ENCODE measurements around the gene SMIM9. TPM values are rescaled to one million over a fixed set of nuclear protein-coding genes. Genes with fewer than 3 reads are reported as not detected.

Gene SMIM9
- total RNA-seq, 4 donors from 2014 or later, result not detected

- peaks cover 0 to 16% (median 0%) of the 10 kb centered on the region in 4 donors for H3K4me1 ChIP-seq
- H3K9me3 ChIP-seq, result no peaks in the 10 kb centered on the region
- peak overlapping the region in 1 of 4 donors; percentile 5 for H3K27ac ChIP-seq
- no peak for DNase-seq
- H3K36me3 ChIP-seq, result no peaks in the 10 kb centered on the region
- no peak overlapping the region for H3K4me3 ChIP-seq
- H3K27me3 ChIP-seq, result no peaks in the 10 kb centered on the region
- TF ChIP-seq POLR2A (IDR thresholded peaks at IDR 0.05) (no peak), CTCF (IDR thresholded peaks at IDR 0.05) (no peak)
Measured at GRCh38 chrX:154802947-154803346, 31.5 kb downstream of the SMIM9 start.

- TF ChIP-seq POLR2A (IDR thresholded peaks at IDR 0.05) (peak in 1 of 2 donors; percentile 14), CTCF (IDR thresholded peaks at IDR 0.05) (peak in 1 of 6 experiments; percentile 12)
- H3K36me3 ChIP-seq, result no peaks in the 10 kb centered on the region
- H3K4me1 ChIP-seq, result peaks cover 0 to 16% (median 0%) of the 10 kb centered on the region in 4 donors
- no peaks in the 10 kb centered on the region for H3K27me3 ChIP-seq
- DNase-seq, result no peak
- peak overlapping the region in 3 of 4 donors; percentile 40 to 72 (median 66) for H3K27ac ChIP-seq
- no peak overlapping the region for H3K4me3 ChIP-seq
- H3K9me3 ChIP-seq, result no peaks in the 10 kb centered on the region
Measured at GRCh38 chrX:154800478-154801210, 33.8 kb downstream of the SMIM9 start.

DNA sequence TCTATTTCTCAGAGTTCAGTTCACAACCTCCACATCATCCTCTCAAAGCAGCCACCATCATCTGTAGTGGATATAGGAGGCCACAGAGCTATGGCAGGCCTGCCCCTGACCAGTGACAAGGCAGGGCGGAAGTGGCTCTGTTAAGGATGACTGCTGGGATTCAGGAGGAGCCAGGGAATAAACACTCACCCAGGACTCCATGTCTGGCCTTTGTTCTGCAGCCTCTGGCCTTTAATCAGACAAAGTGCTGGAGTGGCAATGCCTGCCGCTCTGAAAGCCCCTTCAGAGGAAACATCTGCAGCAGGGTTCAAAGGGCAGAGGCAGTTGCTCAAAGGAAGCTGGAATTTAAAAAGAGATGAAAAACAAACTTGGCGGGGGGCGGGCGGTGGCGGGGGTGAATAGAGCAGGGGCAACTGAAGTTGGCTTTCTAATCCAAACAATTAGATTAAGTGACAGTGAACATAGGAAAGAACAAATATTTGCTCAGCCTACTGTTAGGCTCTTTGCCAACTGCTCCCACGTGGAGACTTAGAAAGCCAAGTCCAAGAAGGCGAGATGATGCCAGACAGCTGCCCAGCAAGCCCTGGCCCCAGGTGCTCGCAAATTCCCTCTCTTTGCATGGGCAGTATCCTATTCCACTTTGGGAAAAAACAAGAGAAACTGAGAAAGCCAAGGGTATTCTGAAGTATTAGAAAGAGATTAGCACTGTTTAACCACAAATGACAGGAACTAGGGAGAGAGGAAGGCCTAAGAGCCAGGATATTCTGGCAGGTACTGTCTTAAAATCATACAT lies 34.7 kb downstream of the SMIM9 start:
- Histone ChIP-seq H3K9me3 (no peaks in the 10 kb centered on the region), H3K36me3 (no peaks in the 10 kb centered on the region), H3K4me1 (peaks cover 0 to 16% (median 0%) of the 10 kb centered on the region in 4 donors), H3K27me3 (no peaks in the 10 kb centered on the region), H3K27ac (peak overlapping the region in 3 of 4 donors; percentile 40 to 72 (median 66)), H3K4me3 (no peak overlapping the region)
- DNase-seq, result peak in 1 of 3 donors; percentile 51
- TF ChIP-seq POLR2A (IDR thresholded peaks at IDR 0.05), result peak in 1 of 2 donors; percentile 15
- no peak for TF ChIP-seq CTCF (IDR thresholded peaks at IDR 0.05)

- Histone ChIP-seq H3K27ac (no peak overlapping the region), H3K4me1 (peaks cover 0 to 16% (median 0%) of the 10 kb centered on the region in 4 donors)
Measured at GRCh38 chrX:154797006-154797405, 37.5 kb downstream of the SMIM9 start.

GRCh38 chrX:154795016-154795415 lies 39.4 kb downstream of the SMIM9 start:
- TF ChIP-seq CTCF (IDR thresholded peaks at IDR 0.05) (no peak), POLR2A (IDR thresholded peaks at IDR 0.05) (no peak)

More at GRCh38 chrX:154797006-154797405, 37.5 kb downstream of the SMIM9 start:
- DNase-seq, result no peak
- Histone ChIP-seq H3K4me3 (no peak overlapping the region), H3K27me3 (no peaks in the 10 kb centered on the region), H3K9me3 (no peaks in the 10 kb centered on the region), H3K36me3 (no peaks in the 10 kb centered on the region)
- no peak for TF ChIP-seq CTCF (IDR thresholded peaks at IDR 0.05)
- TF ChIP-seq POLR2A (IDR thresholded peaks at IDR 0.05), result no peak

More at GRCh38 chrX:154795016-154795415, 39.4 kb downstream of the SMIM9 start:
- DNase-seq, result no peak
- peaks cover 0 to 8% (median 0%) of the 10 kb centered on the region in 4 donors for H3K4me1 ChIP-seq
- H3K27me3 ChIP-seq, result no peaks in the 10 kb centered on the region
- no peak overlapping the region for H3K27ac ChIP-seq
- no peaks in the 10 kb centered on the region for H3K9me3 ChIP-seq
- H3K36me3 ChIP-seq, result no peaks in the 10 kb centered on the region
- H3K4me3 ChIP-seq, result no peak overlapping the region
